ENCODE measurements around the gene CTBP1. TPM values are rescaled to one million over a fixed set of nuclear protein-coding genes. Genes with fewer than 3 reads are reported as not detected.

CTBP1 gene
- total and polyA plus RNA-seq, 7 donors, result 109 to 165 (median 130) TPM

GRCh38 chr4:1233641-1234308 lies 15.2 kb downstream of the CTBP1 start:
- TF ChIP-seq CTCF (IDR thresholded peaks at IDR 0.05), result no peak
- Histone ChIP-seq H3K27me3 (ENCODE audit: insufficient read depth in 3 of 3, low read length in 2 of 3) (no peaks in the 10 kb centered on the region), H3K4me1 (peaks cover 13% of the 10 kb centered on the region), H3K4me3 (no peak overlapping the region), H3K36me3 (ENCODE audit: insufficient read depth in 1 of 2, low read depth in 1 of 2) (peaks cover 0 to 68% of the 10 kb centered on the region in 2 donors), H3K9me3 (no peaks in the 10 kb centered on the region), H3K27ac (no peak overlapping the region)
- intact Hi-C loops (cut with DNase I), result no loop called here
- peak in 2 of 4 donors; percentile 20 to 43 for ATAC-seq
- WGBS, 3 donors, result 61 to 68% (median 61%) methylated on average over 29 of the region's 29 CpGs
- peak; percentile 48 to 64 for DNase-seq

GRCh38 chr4:1232661-1233621 lies 16.0 kb downstream of the CTBP1 start:
- Histone ChIP-seq H3K27ac (no peak overlapping the region), H3K4me1 (peaks cover 12% of the 10 kb centered on the region), H3K27me3 (ENCODE audit: insufficient read depth in 3 of 3, low read length in 2 of 3) (no peaks in the 10 kb centered on the region), H3K36me3 (ENCODE audit: insufficient read depth in 1 of 2, low read depth in 1 of 2) (peaks cover 0 to 71% of the 10 kb centered on the region in 2 donors), H3K4me3 (no peak overlapping the region), H3K9me3 (no peaks in the 10 kb centered on the region)
- DNase-seq, result peak; percentile 28 to 66
- no peak for ATAC-seq
- WGBS, 3 donors, result 66 to 71% (median 70%) methylated on average over 32 of the region's 32 CpGs
- intact Hi-C loops (cut with DNase I), result no loop called here
- TF ChIP-seq CTCF (IDR thresholded peaks at IDR 0.05), result no peak

GRCh38 chr4:1231637-1232360 lies 17.1 kb downstream of the CTBP1 start:
- Histone ChIP-seq H3K9me3 (no peaks in the 10 kb centered on the region), H3K27ac (no peak overlapping the region), H3K4me3 (no peak overlapping the region), H3K27me3 (ENCODE audit: insufficient read depth in 3 of 3, low read length in 2 of 3) (no peaks in the 10 kb centered on the region), H3K4me1 (peaks cover 12% of the 10 kb centered on the region), H3K36me3 (ENCODE audit: insufficient read depth in 1 of 2, low read depth in 1 of 2) (peaks cover 0 to 77% of the 10 kb centered on the region in 2 donors)
- DNase-seq (peak in 1 of 2 donors; percentile 59), ATAC-seq (peak; percentile 7 to 62 (median 52))
- intact Hi-C loops (cut with DNase I), result no loop called here
- WGBS, 3 donors, result 52 to 62% (median 60%) methylated on average over 23 of the region's 23 CpGs
- no peak for TF ChIP-seq CTCF (IDR thresholded peaks at IDR 0.05)

- Histone ChIP-seq H3K4me1 (peaks cover 12% of the 10 kb centered on the region), H3K4me3 (no peak overlapping the region), H3K9me3 (no peaks in the 10 kb centered on the region), H3K27ac (no peak overlapping the region), H3K36me3 (ENCODE audit: insufficient read depth in 1 of 2, low read depth in 1 of 2) (peaks cover 0 to 83% of the 10 kb centered on the region in 2 donors), H3K27me3 (ENCODE audit: insufficient read depth in 3 of 3, low read length in 2 of 3) (no peaks in the 10 kb centered on the region)
- no peak for TF ChIP-seq CTCF (IDR thresholded peaks at IDR 0.05)
- intact Hi-C loops (cut with DNase I), result no loop called here
- ATAC-seq (no peak), DNase-seq (no peak)
- WGBS, 3 donors, result 88 to 90% (median 89%) methylated on average over 20 of the region's 20 CpGs
Observed at GRCh38 chr4:1230971-1231636, 17.8 kb downstream of the CTBP1 start.
